ENCODE results near the gene ANKRD65.
"Not testable (repeated sequence)": the region's sequence is repeated elsewhere in the genome, so short reads cannot be mapped to it uniquely, and the experiment has no call there.

The ANKRD65 gene

GRCh38 chr1:1370094-1370493 is 51.0 kb downstream of the ANKRD65 start:
- not testable (repeated sequence) for DNase-seq

Data from inflammatory macrophage (primary cell).